Right lobe of liver (tissue), 6 donors: Measurements from ENCODE around the gene CAPN14. TPM values are rescaled to one million over a fixed set of nuclear protein-coding genes. Genes with fewer than 3 reads are reported as not detected.

ENCODE experiments used
- ATAC-seq, 4 donors: fragments of 200-7000 bp; cut with Tn5 transposase; one replicate each; pipeline ENCODE4 v1.9.1; 2020; ENCODE audit warnings: mild to moderate bottlenecking in 4 of 4, moderate library complexity in 4 of 4
- DNase-seq, 3 donors: peaks; one replicate each; pipeline ENCODE4 v3.0.0-alpha.2; 2020
- H3K27ac ChIP-seq, 3 donors: fragments of 200-600 bp; one replicate each; pipeline ENCODE4 v1.8.0; 2022
- H3K27me3 ChIP-seq, 2 donors: fragments of 200-600 bp; one replicate each; pipeline ENCODE4 v1.8.0; 2022
- H3K36me3 ChIP-seq, 4 donors: fragments of 200-600 bp; sonication (generic) in 1 of 4; one replicate each; pipeline versions ENCODE4 v1.5.1 to v1.8.0; 2017 to 2022; ENCODE audit warnings: control low read depth in 1 of 4
- H3K4me1 ChIP-seq, 4 donors: fragments of 200-600 bp; sonication (generic) in 1 of 4; one replicate each; pipeline versions ENCODE4 v1.5.1 to v1.8.0; 2017 to 2022; ENCODE audit warnings: control low read depth in 1 of 4
- H3K4me3 ChIP-seq, 3 donors: fragments of 200-600 bp; one replicate each; pipeline ENCODE4 v1.8.0; 2022
- H3K9me3 ChIP-seq, 4 donors: fragments of 200-600 bp; sonication (generic) in 1 of 4; one replicate each; pipeline versions ENCODE4 v1.5.1 to v1.8.0; 2017 to 2022; ENCODE audit warnings: control low read depth in 1 of 4
- POLR2A ChIP-seq: fragments of 450-650 bp; IDR thresholded peaks from one replicate; pipeline ENCODE4 v1.6.1; 2017; ENCODE audit warnings: antibody characterized with exemption, mild to moderate bottlenecking
- WGBS: methylation state at CpG from one replicate; pipeline ENCODE4 v1.1.6; 2018; ENCODE audit warnings: low coverage, low lambda C conversion rate; ENCODE audit not compliant: insufficient coverage; ENCODE audit errors: missing lambda C conversion rate; 5-methylcytosine and 5-hydroxymethylcytosine counted together
- intact Hi-C, 2 donors: fragments of 100-400 bp; cut with DNase I; formaldehyde crosslinking; loops; one replicate each; pipeline versions ENCODE4 v1.11.2 to v1.14.1; 2022
- total RNA-seq, 6 experiments: library from RNA; depleted of rRNA in 2 of 6; stranded (reverse); fragments of >200 nt in 2 of 6; fragmentation: NEBNext Ultra II Directional in 3 of 6; extraction: Animal tissue kit (Norgen Biotek cat#: 25700) in 3 of 6; gene quantifications; one replicate each; pipeline versions ENCODE4 v1.1.0 to v1.2.4, GENCODE V29; 2016 to 2023
- TF ChIP-seq, protein P1 (sequence below), 4 donors: fragments of 200-600 bp in 3 of 4; fragments of 450-650 bp in 1 of 4; IDR thresholded peaks; one replicate each; pipeline versions ENCODE4 v1.5.1 to v1.8.0; 2016 to 2022; ENCODE audit warnings: antibody characterized with exemption in 4 of 4, mild to moderate bottlenecking in 2 of 4
- donor health status: DM: no; HTN: yes; CAD: no.
- donor health status: DM: no; HTN: no; CAD: no.
- donor health status: DM: no; HTN: no; CAD: no.
- donor health status: DM: no; HTN: yes; CAD: no.
- donor health status: DM: no; HTN: yes; CAD: no.

Gene CAPN14
- total RNA-seq, 6 experiments from 2014 or later: 0.12 TPM; not detected in 5

DNA sequence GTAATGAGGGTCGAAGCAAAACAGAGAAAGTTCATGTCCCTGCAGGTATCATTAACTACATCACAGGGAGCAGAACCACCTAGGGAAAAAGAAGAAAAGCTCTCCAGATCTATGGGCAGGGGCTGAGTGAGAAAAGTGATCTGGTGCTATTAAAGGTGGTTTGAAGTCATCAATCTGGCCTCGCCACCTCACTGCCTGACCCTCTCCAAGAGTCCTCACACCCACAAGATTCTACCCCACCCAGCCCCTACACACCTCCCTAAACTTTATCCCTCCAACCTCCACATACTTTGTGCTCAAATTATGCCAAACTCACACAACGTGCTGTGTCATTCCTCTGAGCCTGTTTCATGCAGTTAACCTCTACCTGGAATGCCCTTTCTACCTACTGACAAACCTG lies 81.3 kb downstream of the CAPN14 start:
- Histone ChIP-seq H3K36me3 (no peaks in the 10 kb centered on the region), H3K27me3 (peaks cover 4 to 26% of the 10 kb centered on the region in 2 donors), H3K4me1 (peaks cover 0 to 11% (median 0%) of the 10 kb centered on the region in 4 donors), H3K4me3 (no peak overlapping the region), H3K9me3 (no peaks in the 10 kb centered on the region), H3K27ac (no peak overlapping the region)
- intact Hi-C loops: no loop called here
- ATAC-seq: no peak
- TF ChIP-seq, protein P1, sequence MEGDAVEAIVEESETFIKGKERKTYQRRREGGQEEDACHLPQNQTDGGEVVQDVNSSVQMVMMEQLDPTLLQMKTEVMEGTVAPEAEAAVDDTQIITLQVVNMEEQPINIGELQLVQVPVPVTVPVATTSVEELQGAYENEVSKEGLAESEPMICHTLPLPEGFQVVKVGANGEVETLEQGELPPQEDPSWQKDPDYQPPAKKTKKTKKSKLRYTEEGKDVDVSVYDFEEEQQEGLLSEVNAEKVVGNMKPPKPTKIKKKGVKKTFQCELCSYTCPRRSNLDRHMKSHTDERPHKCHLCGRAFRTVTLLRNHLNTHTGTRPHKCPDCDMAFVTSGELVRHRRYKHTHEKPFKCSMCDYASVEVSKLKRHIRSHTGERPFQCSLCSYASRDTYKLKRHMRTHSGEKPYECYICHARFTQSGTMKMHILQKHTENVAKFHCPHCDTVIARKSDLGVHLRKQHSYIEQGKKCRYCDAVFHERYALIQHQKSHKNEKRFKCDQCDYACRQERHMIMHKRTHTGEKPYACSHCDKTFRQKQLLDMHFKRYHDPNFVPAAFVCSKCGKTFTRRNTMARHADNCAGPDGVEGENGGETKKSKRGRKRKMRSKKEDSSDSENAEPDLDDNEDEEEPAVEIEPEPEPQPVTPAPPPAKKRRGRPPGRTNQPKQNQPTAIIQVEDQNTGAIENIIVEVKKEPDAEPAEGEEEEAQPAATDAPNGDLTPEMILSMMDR (IDR thresholded peaks at IDR 0.05): no peak
- TF ChIP-seq POLR2A: no peak
- 41% methylated on average over 3 of the region's 3 CpGs for WGBS
- no peak for DNase-seq

DNA sequence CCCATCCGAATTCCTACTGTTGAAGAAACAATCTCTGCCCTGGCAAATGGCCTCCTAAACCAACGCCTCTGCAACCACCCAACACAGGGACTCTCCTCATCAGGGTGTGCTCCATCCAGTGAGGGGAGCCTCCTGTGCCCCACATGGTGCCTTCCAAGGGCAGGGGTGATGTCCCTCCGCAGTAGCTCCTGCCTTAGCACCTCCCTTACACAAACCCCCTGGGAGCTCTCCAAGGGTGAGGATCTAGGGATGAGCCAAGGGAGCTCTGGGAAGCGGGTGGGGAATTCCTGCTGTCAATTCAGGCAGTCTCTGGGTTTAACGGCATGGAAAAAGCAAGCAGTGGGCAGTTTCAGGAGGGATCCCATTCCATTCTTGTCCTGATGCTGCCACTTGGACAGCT lies 82.8 kb downstream of the CAPN14 start:
- 54% methylated on average over 4 of the region's 5 CpGs for WGBS
- Histone ChIP-seq H3K9me3 (no peaks in the 10 kb centered on the region), H3K4me3 (no peak overlapping the region), H3K27me3 (peaks cover 4 to 26% of the 10 kb centered on the region in 2 donors), H3K27ac (no peak overlapping the region), H3K4me1 (peaks cover 0 to 11% (median 0%) of the 10 kb centered on the region in 4 donors), H3K36me3 (no peaks in the 10 kb centered on the region)
- TF ChIP-seq, protein P1 (IDR thresholded peaks at IDR 0.05): no peak
- no peak for TF ChIP-seq POLR2A
- intact Hi-C loops: no loop called here
- DNase-seq (no peak), ATAC-seq (no peak)

DNA sequence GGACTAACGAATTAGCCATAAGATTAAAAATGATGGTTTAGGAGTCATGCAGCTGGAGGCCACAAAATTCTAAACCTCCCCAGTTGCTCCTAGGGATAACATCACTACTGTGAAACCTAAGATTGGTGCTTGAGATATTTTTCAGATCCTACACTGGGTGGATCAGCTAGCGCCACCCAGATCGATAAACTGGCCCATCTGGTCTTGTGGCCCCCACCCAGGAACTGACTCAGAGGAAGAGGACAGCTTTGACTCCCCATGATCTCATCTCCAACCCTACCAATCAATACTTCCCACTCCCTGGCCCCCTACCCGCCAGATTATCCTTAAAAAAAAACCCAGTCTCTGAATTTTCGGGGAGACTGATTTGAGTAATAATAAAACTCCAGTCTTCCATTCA lies 84.5 kb downstream of the CAPN14 start:
- ATAC-seq (no peak), DNase-seq (no peak)
- H3K4me1 ChIP-seq: peaks cover 0 to 9% (median 0%) of the 10 kb centered on the region in 4 donors
- intact Hi-C loops: no loop called here
- H3K4me3 ChIP-seq: no peak overlapping the region
- WGBS: 78% methylated on average over 3 of the region's 5 CpGs
- no peaks in the 10 kb centered on the region for H3K9me3 ChIP-seq
- no peaks in the 10 kb centered on the region for H3K36me3 ChIP-seq
- TF ChIP-seq, protein P1 (IDR thresholded peaks at IDR 0.05): no peak
- no peak for TF ChIP-seq POLR2A
- no peak overlapping the region for H3K27ac ChIP-seq
- peaks cover 4 to 16% of the 10 kb centered on the region in 2 donors for H3K27me3 ChIP-seq

DNA sequence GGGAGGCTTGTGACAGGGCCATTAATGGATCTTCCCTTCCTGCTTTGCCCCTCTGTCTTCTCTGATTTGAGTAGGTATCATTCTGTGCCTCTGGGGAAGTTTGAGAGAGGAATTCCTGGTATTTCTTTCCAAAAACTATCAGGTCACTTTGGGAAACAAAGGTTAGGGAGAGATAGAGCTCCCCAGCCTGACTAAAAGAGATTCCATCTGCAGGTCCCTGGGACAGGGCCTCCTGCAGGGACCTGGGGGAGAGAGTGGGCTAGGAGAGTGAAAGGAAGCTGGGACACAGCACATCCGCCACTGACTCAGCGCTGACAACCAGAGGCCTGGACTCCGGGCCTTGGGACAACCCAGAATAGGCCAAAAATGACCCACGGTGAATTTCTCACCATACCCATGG lies 85.4 kb downstream of the CAPN14 start:
- intact Hi-C loops: no loop called here
- no peak for ATAC-seq

More for the DNA sequence above, 85.4 kb downstream of the CAPN14 start:
- Histone ChIP-seq H3K27me3 (peaks cover 3 to 7% of the 10 kb centered on the region in 2 donors), H3K27ac (no peak overlapping the region), H3K9me3 (no peaks in the 10 kb centered on the region), H3K36me3 (no peaks in the 10 kb centered on the region), H3K4me1 (no peaks in the 10 kb centered on the region), H3K4me3 (no peak overlapping the region)
- TF ChIP-seq, protein P1 (IDR thresholded peaks at IDR 0.05): no peak
- no peak for TF ChIP-seq POLR2A
- DNase-seq: no peak
- 33% methylated on average over 2 of the region's 4 CpGs for WGBS
